8988T (cell line): Measurements from ENCODE around the gene TRAPPC2L.
"Not testable (repeated sequence)": the region's sequence is repeated elsewhere in the genome, so short reads cannot be mapped to it uniquely, and the experiment has no call there.

Experiments used
- DNase-seq: peaks from one replicate; pipeline ENCODE4 v3.0.0; 2011

The TRAPPC2L gene

GRCh38 chr16:88878967-88879787 lies 22.2 kb downstream of the TRAPPC2L start:
- DNase-seq, result no peak

- DNase-seq, result no peak
Observed at GRCh38 chr16:88879788-88880055, 22.8 kb downstream of the TRAPPC2L start.

- DNase-seq, result no peak
Observed at GRCh38 chr16:88880226-88881006, 23.5 kb downstream of the TRAPPC2L start.

- no peak for DNase-seq
Observed at GRCh38 chr16:88881007-88881615, 24.2 kb downstream of the TRAPPC2L start.

- no peak for DNase-seq
Observed at GRCh38 chr16:88881675-88882357, 24.9 kb downstream of the TRAPPC2L start.

- no peak for DNase-seq
Observed at GRCh38 chr16:88882358-88883030, 25.6 kb downstream of the TRAPPC2L start.

- no peak for DNase-seq
Observed at GRCh38 chr16:88883117-88883895, 26.4 kb downstream of the TRAPPC2L start.

- DNase-seq, result no peak
Observed at GRCh38 chr16:88883946-88884345, 27.0 kb downstream of the TRAPPC2L start.

GRCh38 chr16:88884569-88885271 lies 27.8 kb downstream of the TRAPPC2L start:
- DNase-seq, result no peak

- no peak for DNase-seq
Observed at GRCh38 chr16:88885693-88886280, 28.9 kb downstream of the TRAPPC2L start.

- no peak for DNase-seq
Observed at GRCh38 chr16:88886420-88886844, 29.5 kb downstream of the TRAPPC2L start.

GRCh38 chr16:88886845-88887521 lies 30.1 kb downstream of the TRAPPC2L start:
- no peak for DNase-seq

- DNase-seq, result no peak
Observed at GRCh38 chr16:88888057-88888456, 31.1 kb downstream of the TRAPPC2L start.

GRCh38 chr16:88888461-88889387 lies 31.8 kb downstream of the TRAPPC2L start:
- DNase-seq, result no peak

- not testable (repeated sequence) for DNase-seq
Observed at GRCh38 chr16:88889702-88890352, 32.9 kb downstream of the TRAPPC2L start.

GRCh38 chr16:88891083-88891482 lies 34.2 kb downstream of the TRAPPC2L start:
- peak; percentile 49 for DNase-seq

- DNase-seq, result no peak
Observed at GRCh38 chr16:88892065-88892464, 35.1 kb downstream of the TRAPPC2L start.
